Pancreas (tissue), 10 donors: ENCODE results near the gene COL16A1. TPM values are rescaled to one million over a fixed set of nuclear protein-coding genes. Genes with fewer than 3 reads are reported as not detected.

ENCODE experiments used
- ATAC-seq, 4 donors: fragments of 200-7000 bp; cut with Tn5 transposase; one replicate each; pipeline versions ENCODE4 v1.8.0 to v1.9.1; 2020; ENCODE audit warnings: mild to moderate bottlenecking in 4 of 4, moderate library complexity in 4 of 4
- DNase-seq, 6 donors: peaks; one replicate each; pipeline ENCODE4 v3.0.0-alpha.2; 2020
- FAIRE-seq: peaks from 2 replicates; lab custom pipeline; 2012; peaks lifted over from hg19 to GRCh38; lab: Jason Lieb, UNC
- H3K27ac ChIP-seq, 4 donors: fragments of 200-600 bp; sonication (generic); 1 replicate in 3 of 4; 2 replicates in 1 of 4; pipeline versions ENCODE4 v1.5.0 to v1.8.0; 2020
- H3K27me3 ChIP-seq, 4 donors: fragments of 200-600 bp; one replicate each; pipeline ENCODE4 v1.8.0; 2021
- H3K36me3 ChIP-seq, 3 donors: fragments of 200-600 bp; sonication (generic) in 1 of 3; one replicate each; pipeline versions ENCODE4 v1.5.0 to v1.8.0; 2020 to 2021
- H3K4me1 ChIP-seq, 3 donors: fragments of 200-600 bp; one replicate each; pipeline ENCODE4 v1.8.0; 2021
- H3K4me3 ChIP-seq, 4 donors: fragments of 200-600 bp; sonication (generic) in 2 of 4; one replicate each; pipeline versions ENCODE4 v1.5.0 to v1.8.0; 2020 to 2021
- H3K9me3 ChIP-seq, 4 donors: fragments of 200-600 bp; one replicate each; pipeline ENCODE4 v1.8.0; 2021
- CTCF ChIP-seq, 4 donors: fragments of 200-600 bp; sonication (generic) in 3 of 4; IDR thresholded peaks; one replicate each; pipeline versions ENCODE4 v1.5.0 to v1.8.0; 2021; ENCODE audit warnings: antibody characterized with exemption in 4 of 4
- WGBS, 2 donors: extraction: QIAGEN DNeasy Blood & Tissue Kit; methylation state at CpG; one replicate each; pipeline ENCODE4 v1.1.7; 2013; 5-methylcytosine and 5-hydroxymethylcytosine counted together
- intact Hi-C, 3 donors: fragments of 100-400 bp; cut with DNase I; formaldehyde crosslinking; loops; one replicate each; pipeline versions ENCODE4 v1.11.1 to v1.14.2; 2022
- polyA plus RNA-seq, 2 donors: library from polyadenylated mRNA; stranded (reverse); fragments of 200-250 nt; gene quantifications; one replicate each; pipeline ENCODE4 v1.2.3, GENCODE V29; 2013
- total RNA-seq, 6 donors: library from RNA; stranded (reverse); fragmentation: NEBNext Ultra II Directional in 4 of 6; extraction: Animal tissue kit (Norgen Biotek cat#: 25700) in 4 of 6; gene quantifications; one replicate each; pipeline versions ENCODE4 v1.2.1 to v1.2.4, GENCODE V29; 2021 to 2023
- donor health status: healthy with polysubstance abuse.
- donor health status: DM: no; HTN: no; CAD: no; lungs with moderate emphysema.
- donor health status: DM: no; HTN: no; CAD: no.
- donor health status: control.
- donor health status: control.
- donor health status: Bipolar disorder and iron deficiency.
- donor health status: DM: yes; HTN: yes; CAD: no.
- donor health status: DM: no; HTN: no; CAD: no.
- donor health status: DM: no; HTN: no; CAD: no.
- donor health status: DM: yes; HTN: yes; CAD: no.

The COL16A1 gene
- total and polyA plus RNA-seq, 8 donors = 3.3 to 26.7 (median 11.2) TPM

GRCh38 chr1:31715087-31715872 lies 11.5 kb upstream of the COL16A1 start:
- WGBS, 2 donors = 4 to 5% methylated on average over 31 to 44 of the region's 44 CpGs
- Histone ChIP-seq H3K4me1 (peaks cover 0 to 9% (median 3%) of the 10 kb centered on the region in 3 donors), H3K36me3 (no peaks in the 10 kb centered on the region), H3K27me3 (no peaks in the 10 kb centered on the region), H3K4me3 (peak overlapping the region in 2 of 4 donors; percentile 23 to 24), H3K9me3 (no peaks in the 10 kb centered on the region), H3K27ac (peak overlapping the region; percentile 3 to 64 (median 29))
- DNase-seq (peak; percentile 65 to 88 (median 84)), FAIRE-seq (no peak), ATAC-seq (peak; percentile 90 to 95 (median 92))
- intact Hi-C loops = no loop called here
- peak; percentile 63 to 81 (median 80) for TF ChIP-seq CTCF (IDR thresholded peaks at IDR 0.05)

- peaks cover 0 to 9% (median 3%) of the 10 kb centered on the region in 3 donors for H3K4me1 ChIP-seq
- 12% methylated on average over 35 to 39 of the region's 39 CpGs for WGBS, 2 donors
Observed at GRCh38 chr1:31714442-31715086, 10.7 kb upstream of the COL16A1 start.

GRCh38 chr1:31712630-31713029 lies 8.8 kb upstream of the COL16A1 start:
- no peak overlapping the region for H3K4me3 ChIP-seq
- ATAC-seq (no peak), DNase-seq (no peak), FAIRE-seq (no peak)
- H3K4me1 ChIP-seq = peaks cover 0 to 9% (median 3%) of the 10 kb centered on the region in 3 donors
- H3K27ac ChIP-seq = peak overlapping the region in 1 of 4 donors; percentile 23
- no peaks in the 10 kb centered on the region for H3K27me3 ChIP-seq
- 17 to 30% methylated on average over 1 of the region's 1 CpG for WGBS, 2 donors
- no peak for TF ChIP-seq CTCF (IDR thresholded peaks at IDR 0.05)
- intact Hi-C loops = no loop called here
- H3K36me3 ChIP-seq = no peaks in the 10 kb centered on the region
- no peaks in the 10 kb centered on the region for H3K9me3 ChIP-seq

More at GRCh38 chr1:31714442-31715086, 10.7 kb upstream of the COL16A1 start:
- no peaks in the 10 kb centered on the region for H3K27me3 ChIP-seq
- H3K27ac ChIP-seq = peak overlapping the region; percentile 3 to 64 (median 29)
- peak overlapping the region in 2 of 4 donors; percentile 23 to 24 for H3K4me3 ChIP-seq
- DNase-seq (peak in 3 of 6 donors; percentile 28 to 70 (median 40)), FAIRE-seq (no peak), ATAC-seq (peak; percentile 14 to 35 (median 26))
- H3K36me3 ChIP-seq = no peaks in the 10 kb centered on the region
- intact Hi-C loops = no loop called here
- TF ChIP-seq CTCF (IDR thresholded peaks at IDR 0.05) = no peak
- H3K9me3 ChIP-seq = no peaks in the 10 kb centered on the region

GRCh38 chr1:31712068-31712467 lies 8.3 kb upstream of the COL16A1 start:
- H3K4me3 ChIP-seq = no peak overlapping the region
- peaks cover 0 to 9% (median 3%) of the 10 kb centered on the region in 3 donors for H3K4me1 ChIP-seq
- H3K27ac ChIP-seq = no peak overlapping the region
- FAIRE-seq (no peak), ATAC-seq (no peak), DNase-seq (no peak)
- WGBS, 2 donors = 59 to 80% methylated on average over 4 of the region's 4 CpGs
- H3K27me3 ChIP-seq = no peaks in the 10 kb centered on the region
- H3K36me3 ChIP-seq = no peaks in the 10 kb centered on the region
- TF ChIP-seq CTCF (IDR thresholded peaks at IDR 0.05) = no peak
- intact Hi-C loops = no loop called here
- no peaks in the 10 kb centered on the region for H3K9me3 ChIP-seq
